HG03095 (cell line): ENCODE measurements around the gene ZAR1L.

Source experiments
- ATAC-seq: cut with Tn5 transposase; IDR thresholded peaks from one replicate; pipeline ENCODE4 v1.9.1; 2021; ENCODE audit warnings: moderate library complexity; ENCODE audit not compliant: unreplicated experiment

The ZAR1L gene

GRCh38 chr13:32302461-32302860, 12.7 kb downstream of the ZAR1L start:
- no peak for ATAC-seq

- ATAC-seq, result no peak
Observed at GRCh38 chr13:32300920-32301319, 14.2 kb downstream of the ZAR1L start.

- ATAC-seq, result no peak
Observed at GRCh38 chr13:32300406-32300805, 14.8 kb downstream of the ZAR1L start.

GRCh38 chr13:32299893-32300292, 15.3 kb downstream of the ZAR1L start:
- no peak for ATAC-seq

GRCh38 chr13:32298695-32299094, 16.5 kb downstream of the ZAR1L start:
- ATAC-seq, result no peak

GRCh38 chr13:32297206-32297605, 18.0 kb downstream of the ZAR1L start:
- ATAC-seq, result no peak

DNA sequence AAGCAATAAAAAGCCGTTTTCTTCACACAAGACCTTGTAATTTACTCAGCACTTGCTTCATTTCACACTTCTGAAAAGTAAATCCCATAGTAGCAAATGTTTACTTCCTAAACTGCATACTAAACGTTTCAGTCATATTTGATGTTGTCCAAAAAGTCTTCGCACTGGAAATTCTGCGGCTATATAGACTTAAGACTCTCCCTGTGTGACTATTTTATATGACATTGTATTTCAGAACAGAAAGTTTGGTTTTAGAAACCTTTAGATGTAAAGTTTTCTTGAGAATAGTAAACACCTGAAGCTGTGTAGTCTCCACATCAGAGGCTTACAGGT, 29.6 kb downstream of the ZAR1L start:
- ATAC-seq, result no peak

GRCh38 chr13:32284927-32285632, 30.1 kb downstream of the ZAR1L start:
- ATAC-seq, result no peak

GRCh38 chr13:32282096-32282711, 33.0 kb downstream of the ZAR1L start:
- ATAC-seq, result no peak

DNA sequence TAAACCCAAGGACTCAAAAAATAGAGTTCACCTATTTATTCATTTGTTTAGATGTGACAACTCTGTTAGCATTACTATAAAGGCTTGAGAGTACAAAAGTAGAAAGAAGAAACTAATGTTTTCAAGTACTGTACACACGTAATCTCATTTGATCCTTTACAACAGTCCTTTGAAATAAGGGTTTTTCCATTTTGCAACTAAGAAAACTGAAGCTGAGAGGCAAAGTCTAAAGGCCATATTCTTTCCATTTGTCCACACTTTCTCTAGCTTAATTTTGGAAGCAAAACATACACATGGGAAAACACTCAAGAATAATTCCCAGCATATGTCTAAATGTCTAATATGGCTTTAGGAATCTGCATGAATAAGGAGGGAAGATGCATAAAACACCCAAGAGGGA, 34.1 kb downstream of the ZAR1L start:
- ATAC-seq, result no peak

- ATAC-seq, result no peak
Observed at GRCh38 chr13:32278426-32278825, 36.7 kb downstream of the ZAR1L start.

- ATAC-seq, result no peak
Observed at GRCh38 chr13:32277839-32278238, 37.3 kb downstream of the ZAR1L start.

DNA sequence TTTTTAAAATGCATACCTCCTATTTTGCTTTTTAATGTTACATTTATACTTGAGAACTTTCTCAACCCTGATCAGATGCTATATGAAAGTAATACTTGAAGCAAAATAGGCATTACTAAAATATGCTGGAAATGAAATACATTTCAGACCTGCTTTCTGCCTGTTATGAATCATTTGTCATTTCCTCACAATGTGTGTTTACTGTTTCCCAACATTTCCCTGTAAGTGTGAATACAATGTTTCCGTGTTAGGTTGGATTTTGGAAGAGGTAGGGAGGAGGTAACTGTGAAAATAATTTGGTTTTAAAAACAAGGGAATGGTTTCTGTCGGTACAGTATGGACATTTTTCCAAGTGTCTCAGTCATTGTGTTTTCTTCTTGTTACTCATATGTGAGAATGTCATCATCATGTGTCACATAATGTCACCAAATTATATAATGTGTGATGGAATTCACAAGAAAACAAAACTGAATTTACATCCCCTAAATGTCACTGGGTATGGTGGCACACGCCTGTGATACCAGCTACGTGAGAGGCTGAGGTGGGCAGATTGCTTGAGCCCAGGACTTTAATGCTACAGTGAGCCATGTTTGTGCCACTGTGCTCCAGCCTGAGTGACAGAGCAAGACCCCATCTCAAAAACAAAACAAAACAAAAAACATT, 43.0 kb downstream of the ZAR1L start:
- ATAC-seq, result no peak

DNA sequence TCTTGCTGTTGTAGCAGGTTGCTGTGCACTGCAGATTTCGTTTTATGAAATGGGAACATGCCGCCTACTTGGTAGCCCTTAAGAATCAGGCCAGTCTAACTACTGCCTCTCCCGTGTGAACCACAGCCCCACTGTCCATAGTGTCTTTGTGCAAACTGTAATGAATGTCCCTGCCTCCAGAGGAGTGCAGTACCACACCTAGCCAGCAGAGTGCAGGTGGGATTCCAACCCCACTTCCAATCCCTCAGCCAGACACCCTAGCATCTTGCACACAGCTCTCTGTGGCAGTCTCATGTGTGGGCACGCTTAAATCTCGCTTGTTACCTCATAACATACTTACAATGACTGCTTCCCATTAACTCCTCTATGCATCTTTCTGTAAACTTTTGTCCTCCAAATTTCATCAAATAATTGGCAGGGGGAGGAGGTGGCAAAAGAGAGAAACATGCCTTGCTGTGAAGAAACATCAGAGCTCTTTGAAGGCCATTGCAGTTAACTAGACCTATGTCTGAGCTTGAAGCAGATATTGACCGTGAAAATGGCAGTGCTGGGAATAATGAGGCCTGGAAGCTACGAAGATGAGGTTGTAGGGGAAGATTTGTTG, 47.2 kb downstream of the ZAR1L start:
- peak; percentile 97 for ATAC-seq

GRCh38 chr13:32266130-32266529, 49.0 kb downstream of the ZAR1L start:
- ATAC-seq, result no peak

- ATAC-seq, result no peak
Observed at GRCh38 chr13:32265726-32266125, 49.4 kb downstream of the ZAR1L start.

DNA sequence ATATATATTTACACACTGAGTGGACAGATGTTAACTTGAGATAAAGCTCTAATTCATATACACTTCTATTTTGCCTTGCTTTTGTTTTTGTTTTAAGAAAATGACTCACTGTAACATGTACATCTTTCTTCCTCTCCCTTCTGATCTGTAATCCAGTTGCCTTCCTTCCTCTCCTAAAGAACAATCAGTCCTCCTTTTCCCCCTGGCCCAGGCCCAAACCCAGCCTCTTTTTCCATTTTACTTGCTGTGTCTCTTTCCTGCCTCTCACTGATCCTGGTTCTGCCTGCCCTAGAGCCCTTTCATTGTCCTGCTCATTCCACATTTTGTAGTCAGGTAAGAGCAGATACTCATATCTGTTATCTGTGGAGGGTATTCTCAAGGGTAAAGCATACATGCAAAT, 50.8 kb downstream of the ZAR1L start:
- ATAC-seq, result no peak

GRCh38 chr13:32262619-32263018, 52.5 kb downstream of the ZAR1L start:
- no peak for ATAC-seq

GRCh38 chr13:32262165-32262564, 53.0 kb downstream of the ZAR1L start:
- ATAC-seq, result no peak

DNA sequence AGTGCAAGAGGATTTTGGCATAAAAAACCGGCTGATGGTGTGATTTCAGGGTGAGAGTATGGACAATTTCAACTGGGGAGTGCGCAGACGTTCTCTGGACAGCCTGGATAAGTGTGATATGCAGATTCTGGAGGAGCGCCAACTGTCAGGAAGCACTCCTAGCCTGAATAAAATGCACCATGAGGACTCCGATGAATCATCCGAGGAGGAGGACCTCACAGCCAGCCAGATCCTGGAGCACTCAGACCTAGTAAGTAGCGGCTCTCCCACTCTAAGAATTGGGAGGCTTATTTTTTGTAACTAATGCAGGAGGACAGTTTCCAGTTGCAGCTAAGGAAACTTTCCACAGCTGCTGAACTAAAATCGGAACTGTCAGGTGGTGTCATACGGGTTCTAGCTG, 53.6 kb downstream of the ZAR1L start:
- no peak for ATAC-seq

DNA sequence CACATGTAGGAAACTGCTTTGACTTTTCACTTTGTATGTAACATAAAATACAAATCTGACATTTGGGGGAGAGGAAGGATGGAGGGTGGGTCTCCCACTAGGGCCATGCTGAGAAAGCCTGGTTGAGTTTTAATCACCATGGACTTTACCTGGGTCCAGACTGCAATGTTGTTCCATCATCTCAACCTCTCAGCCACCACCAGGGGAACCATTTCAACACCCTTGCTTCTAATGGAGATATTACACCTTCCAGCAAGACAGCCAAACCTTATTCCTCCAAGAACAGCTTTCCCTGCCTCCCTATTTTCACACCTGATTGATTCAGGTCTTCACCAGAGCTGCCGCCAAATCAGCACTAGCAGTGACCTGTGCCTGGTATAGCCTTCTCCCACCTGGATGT, 56.0 kb downstream of the ZAR1L start:
- ATAC-seq, result no peak

DNA sequence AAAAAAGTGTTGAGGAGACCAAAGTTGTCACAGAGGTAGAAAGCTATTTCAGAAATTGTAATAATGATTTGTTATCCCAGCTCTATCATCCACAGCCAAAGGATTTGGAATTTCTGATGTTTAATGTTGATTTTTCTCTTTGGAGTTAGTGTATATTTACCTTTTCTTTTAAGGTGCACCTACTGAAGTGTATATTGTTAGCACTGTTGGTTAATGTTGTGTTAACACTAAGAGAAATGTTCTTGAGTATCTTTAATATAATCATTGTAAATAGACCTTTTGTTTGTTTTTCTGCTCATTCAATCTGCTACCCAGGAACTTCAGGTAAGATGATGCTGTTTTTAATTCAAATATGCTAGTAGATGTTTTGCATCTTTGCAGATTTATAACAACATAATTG, 57.5 kb downstream of the ZAR1L start:
- ATAC-seq, result no peak
